Diencephalon (tissue), 1 donor: ENCODE measurements around the gene DYNC1LI2. TPM values are rescaled to one million over a fixed set of nuclear protein-coding genes. Genes with fewer than 3 reads are reported as not detected.

Source experiments
- total RNA-seq: library from RNA; depleted of rRNA; stranded (reverse); fragments of >200 nt; gene quantifications from one replicate; pipeline ENCODE4 v1.2.3, GENCODE V29; 2014

Gene DYNC1LI2
- 223 TPM for total RNA-seq

DNA sequence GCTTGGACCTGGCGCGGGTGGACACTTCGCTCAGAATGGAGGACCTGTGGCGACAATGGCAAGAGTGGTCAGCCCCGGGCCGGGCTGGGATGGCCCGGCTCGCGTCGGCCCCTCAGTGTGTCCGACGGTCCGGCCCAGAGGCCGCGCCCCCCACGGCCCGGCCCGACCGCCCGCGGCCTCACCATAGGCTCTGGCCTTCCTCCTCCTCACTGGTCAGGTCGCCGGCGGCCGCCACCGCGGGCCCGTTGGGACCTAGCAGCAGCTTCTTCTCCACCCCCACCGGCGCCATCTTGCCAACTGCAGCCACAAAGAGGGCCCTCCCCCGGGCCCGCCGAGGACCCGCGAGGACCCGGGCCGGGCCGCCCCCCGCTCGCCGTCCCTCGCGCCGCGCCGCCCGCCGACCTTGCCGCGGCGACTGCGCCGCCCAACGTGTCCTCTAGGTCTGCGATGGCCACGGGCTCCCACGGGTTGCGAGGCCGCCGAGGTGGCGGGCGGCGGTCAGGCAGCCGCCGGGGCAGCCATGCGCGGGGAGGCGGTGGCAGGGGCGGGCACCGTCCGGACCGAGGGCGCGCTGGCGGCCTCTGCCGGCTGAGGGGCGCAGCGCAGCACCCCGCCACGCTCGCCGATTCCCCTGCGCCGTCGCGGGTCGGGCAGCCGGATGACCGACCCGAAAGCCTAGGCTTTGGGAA is at the start of gene DYNC1LI2:
Gene DYNC1LI2 (minus strand): TSS at position 307 of the 689 bp plus-strand sequence. CDS start 18 bp downstream, at position 289.

DNA sequence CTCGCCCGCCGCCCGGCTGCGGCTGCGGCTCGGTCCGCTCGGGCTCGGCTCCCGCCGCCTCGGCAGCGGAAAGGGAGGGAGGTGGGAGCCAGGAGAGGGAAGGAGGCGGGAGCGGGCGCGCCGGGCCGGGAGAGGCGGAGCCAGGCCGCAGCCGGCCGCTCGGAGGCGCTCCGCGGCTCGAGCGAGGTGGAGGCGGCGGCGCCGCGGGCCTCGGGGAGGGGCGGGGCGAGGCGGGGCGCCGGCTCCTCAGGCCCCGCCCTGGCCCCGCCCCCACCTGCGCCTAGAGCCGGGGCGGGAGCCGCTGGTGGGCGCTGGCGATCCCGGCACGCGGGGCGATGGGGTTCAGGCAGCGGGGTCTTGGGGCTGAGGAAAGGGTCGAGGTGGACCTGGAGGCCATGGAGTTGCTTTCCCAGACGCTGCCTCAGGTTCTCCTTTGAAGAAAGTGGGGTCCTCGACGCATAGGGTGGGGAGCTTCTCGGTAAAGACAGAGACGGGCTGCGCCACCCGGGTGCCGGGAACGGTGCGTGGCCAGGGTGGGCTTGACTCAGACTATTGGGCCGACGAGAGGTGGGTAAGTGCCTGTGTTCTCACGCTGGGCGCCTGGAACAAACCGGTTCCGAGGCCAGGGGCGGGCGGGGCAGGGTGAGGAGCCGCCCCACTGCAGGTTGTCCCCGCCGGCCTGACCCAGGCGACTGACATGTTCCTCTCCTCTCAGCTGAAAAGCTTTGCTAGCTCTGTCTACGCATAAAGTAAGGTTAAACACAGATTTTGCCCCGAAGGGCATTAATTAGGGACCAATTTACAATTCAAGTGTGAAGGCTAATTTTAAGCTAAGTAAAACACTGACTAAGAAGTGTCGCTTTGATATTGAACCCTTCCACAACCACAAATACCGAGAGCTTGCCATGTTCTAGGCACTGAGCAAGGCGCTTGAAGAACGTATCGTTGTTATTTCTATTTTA is 54.5 kb downstream of the DYNC1LI2 start, which contains the start of gene CMTM4:
Gene CMTM4 (minus strand): TSS at position 75 of the 962 bp plus-strand sequence. CDS start 218 bp downstream, outside the sequence.

Other genes starting within 250 kb of the DYNC1LI2 start
- 21.9 TPM for gene TK2, start 201.5 kb downstream of the DYNC1LI2 start, total RNA-seq
- 51.7 TPM for gene CKLF, start 199.0 kb downstream of the DYNC1LI2 start, total RNA-seq
- gene CMTM1, start 185.2 kb downstream of the DYNC1LI2 start, total RNA-seq: 5.5 TPM
- gene CMTM2, start 172.1 kb downstream of the DYNC1LI2 start, total RNA-seq: not detected
- gene CMTM3, start 146.9 kb downstream of the DYNC1LI2 start, total RNA-seq: 8.5 TPM
- gene CMTM4, start 54.9 kb downstream of the DYNC1LI2 start, total RNA-seq: 88.8 TPM
- 0.23 TPM for gene TERB1, start 50.0 kb upstream of the DYNC1LI2 start, total RNA-seq
- gene NAE1, start 79.4 kb upstream of the DYNC1LI2 start, total RNA-seq: 104 TPM
- not detected for gene CA7, start 92.8 kb upstream of the DYNC1LI2 start, total RNA-seq
- gene PDP2, start 128.9 kb upstream of the DYNC1LI2 start, total RNA-seq: 12.2 TPM
- gene CDH16, start 167.3 kb upstream of the DYNC1LI2 start, total RNA-seq: not detected
- gene RRAD, start 173.9 kb upstream of the DYNC1LI2 start, total RNA-seq: 1.8 TPM
- gene CIAO2B, start 182.8 kb upstream of the DYNC1LI2 start, total RNA-seq: 81.2 TPM
- 33.0 TPM for gene CES2, start 183.9 kb upstream of the DYNC1LI2 start, total RNA-seq
- under 0.01 TPM for gene CES3, start 209.7 kb upstream of the DYNC1LI2 start, total RNA-seq
- gene CES4A, start 237.0 kb upstream of the DYNC1LI2 start, total RNA-seq: 9.2 TPM